Progenitor cell of endocrine pancreas (in vitro differentiated cells): ENCODE measurements around the gene SEC22A. TPM values are rescaled to one million over a fixed set of nuclear protein-coding genes. Genes with fewer than 3 reads are reported as not detected.

ENCODE experiments used
- DNase-seq: peaks from one replicate; pipeline ENCODE4 v3.0.0; 2021; ENCODE audit warnings: low spot score; ENCODE audit not compliant: unreplicated experiment
- H3K27ac Mint-ChIP-seq: 2 replicates; pipeline ENCODE4 v1.8.0; 2021; ENCODE audit warnings: mild to moderate bottlenecking, moderate library complexity, mixed read lengths
- H3K27me3 Mint-ChIP-seq: 2 replicates; pipeline ENCODE4 v1.8.0; 2021; ENCODE audit warnings: mixed read lengths
- H3K36me3 Mint-ChIP-seq: 2 replicates; pipeline ENCODE4 v1.8.0; 2022; ENCODE audit warnings: mixed read lengths; ENCODE audit not compliant: insufficient read depth
- H3K4me1 Mint-ChIP-seq: 2 replicates; pipeline ENCODE4 v1.8.0; 2021; ENCODE audit warnings: low read depth, mixed read lengths
- H3K4me3 Mint-ChIP-seq: 2 replicates; pipeline ENCODE4 v1.8.0; 2021; ENCODE audit warnings: low read depth, mild to moderate bottlenecking, moderate library complexity, mixed read lengths
- H3K9me3 Mint-ChIP-seq: 2 replicates; pipeline ENCODE4 v1.8.0; 2021; ENCODE audit warnings: low read depth, mixed read lengths
- total RNA-seq: library from RNA; stranded (reverse); gene quantifications from 2 replicates; pipeline ENCODE4 v1.2.1, GENCODE V29; 2021
- TF ChIP-seq, protein P1 (sequence below): fragments of 200-600 bp; sonication (generic); IDR thresholded peaks from one replicate; pipeline ENCODE4 v1.5.0; 2021; ENCODE audit warnings: antibody characterized with exemption, mild to moderate bottlenecking; ENCODE audit not compliant: unreplicated experiment

SEC22A gene
- total RNA-seq, 1 donor from 2014 or later: 14.0 TPM

DNA sequence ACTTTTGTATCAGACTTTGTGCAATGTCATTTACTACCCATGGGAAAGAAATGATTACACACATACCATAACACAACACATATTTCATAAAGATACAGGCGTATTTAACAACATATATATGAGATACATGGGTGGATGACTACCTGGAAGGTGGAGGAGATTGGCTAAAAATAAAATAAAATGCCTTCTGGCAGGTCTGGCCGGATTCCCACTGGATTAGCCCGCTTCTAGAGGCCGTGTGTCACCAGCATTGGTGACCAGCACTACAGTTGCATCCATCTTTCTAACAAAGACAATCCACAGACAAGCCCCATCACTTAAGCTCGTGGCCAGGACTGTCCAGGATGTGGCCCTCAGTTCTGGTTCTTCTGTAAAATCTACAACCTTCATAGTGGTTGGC lies 21.0 kb upstream of the SEC22A start:
- Mint-ChIP-seq H3K4me3 (no peak overlapping the region), H3K9me3 (no peaks in the 10 kb centered on the region), H3K36me3 (no peaks in the 10 kb centered on the region), H3K27me3 (no peaks in the 10 kb centered on the region), H3K27ac (no peak overlapping the region), H3K4me1 (no peaks in the 10 kb centered on the region)
- no peak for DNase-seq
- TF ChIP-seq, protein P1, sequence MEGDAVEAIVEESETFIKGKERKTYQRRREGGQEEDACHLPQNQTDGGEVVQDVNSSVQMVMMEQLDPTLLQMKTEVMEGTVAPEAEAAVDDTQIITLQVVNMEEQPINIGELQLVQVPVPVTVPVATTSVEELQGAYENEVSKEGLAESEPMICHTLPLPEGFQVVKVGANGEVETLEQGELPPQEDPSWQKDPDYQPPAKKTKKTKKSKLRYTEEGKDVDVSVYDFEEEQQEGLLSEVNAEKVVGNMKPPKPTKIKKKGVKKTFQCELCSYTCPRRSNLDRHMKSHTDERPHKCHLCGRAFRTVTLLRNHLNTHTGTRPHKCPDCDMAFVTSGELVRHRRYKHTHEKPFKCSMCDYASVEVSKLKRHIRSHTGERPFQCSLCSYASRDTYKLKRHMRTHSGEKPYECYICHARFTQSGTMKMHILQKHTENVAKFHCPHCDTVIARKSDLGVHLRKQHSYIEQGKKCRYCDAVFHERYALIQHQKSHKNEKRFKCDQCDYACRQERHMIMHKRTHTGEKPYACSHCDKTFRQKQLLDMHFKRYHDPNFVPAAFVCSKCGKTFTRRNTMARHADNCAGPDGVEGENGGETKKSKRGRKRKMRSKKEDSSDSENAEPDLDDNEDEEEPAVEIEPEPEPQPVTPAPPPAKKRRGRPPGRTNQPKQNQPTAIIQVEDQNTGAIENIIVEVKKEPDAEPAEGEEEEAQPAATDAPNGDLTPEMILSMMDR: no peak

DNA sequence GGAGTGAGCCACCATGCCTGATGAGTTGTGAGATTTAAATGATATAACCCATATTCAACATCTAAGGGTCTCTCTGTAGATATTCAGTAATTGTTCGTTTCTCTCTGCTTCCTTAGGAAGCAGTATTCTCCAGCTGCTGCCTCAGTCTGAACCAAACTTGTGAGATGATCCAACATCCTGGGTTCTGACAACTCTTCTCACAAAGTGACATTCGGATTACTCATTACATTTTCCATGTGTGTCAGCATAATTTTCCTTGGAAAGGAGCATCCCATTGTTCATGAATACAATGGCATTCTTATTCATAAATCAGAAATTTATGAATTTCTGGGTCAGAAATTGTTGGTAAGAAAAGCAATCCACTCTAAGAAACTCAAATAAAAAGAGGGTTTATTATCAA lies 15.0 kb upstream of the SEC22A start:
- Mint-ChIP-seq H3K36me3 (no peaks in the 10 kb centered on the region), H3K27me3 (no peaks in the 10 kb centered on the region)

DNA sequence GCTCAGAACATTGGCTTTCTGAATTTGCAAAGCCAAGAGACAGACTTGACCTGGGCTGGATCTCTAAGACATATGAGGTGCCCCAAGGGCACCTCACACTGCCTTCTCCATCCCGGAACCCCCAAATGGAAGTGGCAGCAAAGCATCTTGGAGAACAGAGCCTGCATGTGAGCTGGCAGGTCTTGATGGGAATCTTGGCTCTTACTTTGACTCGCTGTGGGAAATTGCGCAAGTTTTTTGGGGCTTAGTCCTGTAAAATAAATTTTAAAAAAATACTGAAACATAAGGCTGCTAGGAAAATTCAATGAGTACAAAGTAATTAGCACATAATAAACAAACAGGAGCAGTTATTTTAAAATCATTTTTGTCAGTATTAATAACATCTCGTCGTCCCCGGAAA lies 13.7 kb upstream of the SEC22A start:
- H3K4me3 Mint-ChIP-seq: no peak overlapping the region
- no peak for DNase-seq
- H3K9me3 Mint-ChIP-seq: no peaks in the 10 kb centered on the region
- H3K27me3 Mint-ChIP-seq: no peaks in the 10 kb centered on the region
- H3K4me1 Mint-ChIP-seq: no peaks in the 10 kb centered on the region
- no peaks in the 10 kb centered on the region for H3K36me3 Mint-ChIP-seq
- H3K27ac Mint-ChIP-seq: no peak overlapping the region
- TF ChIP-seq, protein P1: no peak

More for the DNA sequence above, 15.0 kb upstream of the SEC22A start:
- Mint-ChIP-seq H3K4me3 (no peak overlapping the region), H3K9me3 (no peaks in the 10 kb centered on the region), H3K4me1 (no peaks in the 10 kb centered on the region), H3K27ac (no peak overlapping the region)
- TF ChIP-seq, protein P1: no peak
- DNase-seq: no peak

DNA sequence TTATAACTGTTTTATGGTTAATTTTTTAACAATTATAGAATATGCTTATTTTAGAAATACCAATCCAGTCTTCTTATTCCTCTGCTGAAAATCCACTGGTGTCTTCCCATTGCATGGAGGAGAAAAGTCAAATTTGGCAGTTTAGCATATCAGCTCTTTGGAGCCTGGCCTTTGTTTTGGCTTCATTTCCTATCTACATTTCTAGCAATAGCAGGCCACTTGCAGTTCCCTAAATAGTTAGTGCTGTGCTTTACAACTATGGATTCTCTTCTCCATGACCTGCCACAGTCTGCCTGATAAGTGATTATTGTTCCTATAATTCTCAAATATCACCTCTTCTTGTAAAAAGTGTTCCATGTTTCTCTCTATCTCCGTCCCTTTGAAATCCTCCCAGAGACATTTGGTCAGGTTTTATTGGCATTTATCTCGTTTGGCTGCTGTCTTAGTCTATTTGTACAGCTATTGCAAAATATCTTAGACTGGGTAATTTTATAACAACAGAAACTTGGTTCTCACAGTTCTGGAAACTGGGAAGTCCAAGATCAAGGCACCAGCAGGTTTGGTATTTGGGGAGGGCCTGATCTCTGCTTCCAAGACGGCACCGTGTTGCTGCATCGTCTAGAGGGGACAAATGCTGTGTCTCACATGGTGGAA lies 8.2 kb upstream of the SEC22A start:
- Mint-ChIP-seq H3K4me3 (no peak overlapping the region), H3K9me3 (no peaks in the 10 kb centered on the region), H3K36me3 (no peaks in the 10 kb centered on the region), H3K27ac (no peak overlapping the region), H3K4me1 (peaks cover 4% of the 10 kb centered on the region), H3K27me3 (no peaks in the 10 kb centered on the region)
- TF ChIP-seq, protein P1: no peak
- no peak for DNase-seq

DNA sequence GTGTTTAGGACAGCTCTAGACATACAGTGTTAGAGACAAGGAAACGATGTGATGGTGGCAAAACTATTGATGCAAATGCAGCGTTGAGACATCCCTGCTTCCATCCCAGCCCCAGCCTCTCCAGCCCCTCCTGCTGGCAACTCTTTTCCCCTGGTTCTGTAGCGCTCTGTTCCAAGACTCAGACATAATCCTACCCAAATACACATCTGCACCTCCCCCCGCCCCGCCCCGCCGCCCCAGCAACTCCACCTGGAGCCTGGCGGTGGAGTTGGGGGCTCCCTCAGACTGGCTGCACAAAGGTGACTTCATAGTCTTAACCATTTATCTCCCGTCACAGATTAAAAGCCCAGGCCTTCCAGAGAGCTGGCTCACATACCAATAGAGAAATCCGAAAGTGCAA lies 7.2 kb upstream of the SEC22A start:
- H3K9me3 Mint-ChIP-seq: no peaks in the 10 kb centered on the region
- TF ChIP-seq, protein P1: peak; percentile 58
- no peak overlapping the region for H3K4me3 Mint-ChIP-seq
- H3K27me3 Mint-ChIP-seq: no peaks in the 10 kb centered on the region
- peak; percentile 41 for DNase-seq
- peak overlapping the region; percentile 15 for H3K27ac Mint-ChIP-seq
- peaks cover 4% of the 10 kb centered on the region for H3K4me1 Mint-ChIP-seq
- H3K36me3 Mint-ChIP-seq: no peaks in the 10 kb centered on the region
